Measurements from ENCODE around the gene MCF2L2. TPM values are rescaled to one million over a fixed set of nuclear protein-coding genes. Genes with fewer than 3 reads are reported as not detected.

Gene MCF2L2
- total RNA-seq, 1 donor from 2014 or later = 2.0 TPM

- intact Hi-C loops (cut with DNase I) = loop anchor here (5.0 kb wide), 1 partner anchor 1051 kb away; no protein-coding TSS in a partner anchor
Measured at GRCh38 chr3:183437666-183438564, 9.5 kb upstream of the MCF2L2 start.

DNA sequence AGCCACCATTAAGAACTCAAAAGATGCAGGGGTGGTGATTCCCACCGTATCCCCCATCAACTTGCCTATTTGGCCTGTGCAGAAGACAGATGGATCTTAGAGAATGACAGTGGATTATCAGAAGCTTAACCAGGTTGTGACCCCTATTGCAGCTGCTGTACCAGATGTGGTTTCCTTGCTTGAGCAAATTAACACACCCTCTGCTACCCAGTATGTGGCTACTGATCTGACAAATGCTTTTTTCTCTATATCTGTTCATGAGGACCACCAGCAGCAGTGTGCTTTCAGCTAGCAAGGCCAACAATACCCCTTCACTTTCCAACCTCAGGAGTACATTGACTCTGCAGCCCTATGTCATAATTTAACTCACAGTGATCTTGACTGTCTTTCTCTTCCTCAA, 8.6 kb upstream of the MCF2L2 start:
- H3K4me1 ChIP-seq = no peaks in the 10 kb centered on the region
- H3K27ac ChIP-seq = no peak overlapping the region
- H3K36me3 ChIP-seq = no peaks in the 10 kb centered on the region
- DNase-seq (ENCODE audit: extremely low spot score in 2 of 2) = no peak
- H3K4me3 ChIP-seq = no peak overlapping the region
- TF ChIP-seq POLR2AphosphoS5 (IDR thresholded peaks at IDR 0.05; ENCODE audit: insufficient read depth in 1 of 2, low read depth in 1 of 2) = no peak
- TF ChIP-seq POLR2A (IDR thresholded peaks at IDR 0.05) = no peak
- TF ChIP-seq, protein P1, sequence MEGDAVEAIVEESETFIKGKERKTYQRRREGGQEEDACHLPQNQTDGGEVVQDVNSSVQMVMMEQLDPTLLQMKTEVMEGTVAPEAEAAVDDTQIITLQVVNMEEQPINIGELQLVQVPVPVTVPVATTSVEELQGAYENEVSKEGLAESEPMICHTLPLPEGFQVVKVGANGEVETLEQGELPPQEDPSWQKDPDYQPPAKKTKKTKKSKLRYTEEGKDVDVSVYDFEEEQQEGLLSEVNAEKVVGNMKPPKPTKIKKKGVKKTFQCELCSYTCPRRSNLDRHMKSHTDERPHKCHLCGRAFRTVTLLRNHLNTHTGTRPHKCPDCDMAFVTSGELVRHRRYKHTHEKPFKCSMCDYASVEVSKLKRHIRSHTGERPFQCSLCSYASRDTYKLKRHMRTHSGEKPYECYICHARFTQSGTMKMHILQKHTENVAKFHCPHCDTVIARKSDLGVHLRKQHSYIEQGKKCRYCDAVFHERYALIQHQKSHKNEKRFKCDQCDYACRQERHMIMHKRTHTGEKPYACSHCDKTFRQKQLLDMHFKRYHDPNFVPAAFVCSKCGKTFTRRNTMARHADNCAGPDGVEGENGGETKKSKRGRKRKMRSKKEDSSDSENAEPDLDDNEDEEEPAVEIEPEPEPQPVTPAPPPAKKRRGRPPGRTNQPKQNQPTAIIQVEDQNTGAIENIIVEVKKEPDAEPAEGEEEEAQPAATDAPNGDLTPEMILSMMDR (IDR thresholded peaks at IDR 0.05) = no peak
- no peaks in the 10 kb centered on the region for H3K9me3 ChIP-seq
- no peaks in the 10 kb centered on the region for H3K27me3 ChIP-seq
- intact Hi-C loops (cut with DNase I) = loop anchor here (5.0 kb wide), 1 partner anchor 1050 kb away; no protein-coding TSS in a partner anchor

More at GRCh38 chr3:183437666-183438564, 9.5 kb upstream of the MCF2L2 start:
- Histone ChIP-seq H3K4me3 (no peak overlapping the region), H3K4me1 (no peaks in the 10 kb centered on the region), H3K9me3 (no peaks in the 10 kb centered on the region), H3K36me3 (no peaks in the 10 kb centered on the region), H3K27ac (no peak overlapping the region), H3K27me3 (no peaks in the 10 kb centered on the region)
- TF ChIP-seq, protein P1 (IDR thresholded peaks at IDR 0.05) = no peak
- no peak for DNase-seq (ENCODE audit: extremely low spot score in 2 of 2)

GRCh38 chr3:183435661-183436060, 7.2 kb upstream of the MCF2L2 start:
- no peaks in the 10 kb centered on the region for H3K36me3 ChIP-seq
- H3K27ac ChIP-seq = no peak overlapping the region
- intact Hi-C loops (cut with DNase I) = loop anchor here (5.0 kb wide), 1 partner anchor 1048 kb away; no protein-coding TSS in a partner anchor
- H3K4me1 ChIP-seq = no peaks in the 10 kb centered on the region
- H3K4me3 ChIP-seq = no peak overlapping the region
- no peaks in the 10 kb centered on the region for H3K27me3 ChIP-seq
- TF ChIP-seq, protein P1 (IDR thresholded peaks at IDR 0.05) = no peak
- TF ChIP-seq POLR2A (IDR thresholded peaks at IDR 0.05) (no peak), POLR2AphosphoS5 (IDR thresholded peaks at IDR 0.05; ENCODE audit: insufficient read depth in 1 of 2, low read depth in 1 of 2) (no peak)
- no peak for DNase-seq (ENCODE audit: extremely low spot score in 2 of 2)
- H3K9me3 ChIP-seq = no peaks in the 10 kb centered on the region

DNA sequence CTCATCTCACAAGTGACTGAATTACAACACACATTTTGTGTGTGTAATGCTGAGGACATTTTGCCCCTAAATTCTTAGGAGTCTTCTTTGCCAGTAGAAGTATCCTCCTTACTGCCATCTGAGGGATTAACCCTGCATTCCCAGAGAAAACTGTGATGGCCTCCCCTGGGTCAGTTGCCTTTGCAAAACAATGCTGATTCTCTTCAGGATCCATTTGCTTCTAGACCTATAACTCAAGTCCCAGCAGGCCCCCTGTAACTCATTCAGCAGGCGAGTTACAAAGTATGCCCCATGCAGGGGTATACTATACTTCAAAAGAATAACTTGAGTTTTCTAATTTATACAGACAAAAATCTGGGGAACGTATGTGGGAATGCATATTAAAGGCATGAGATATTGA, 6.6 kb upstream of the MCF2L2 start:
- no peaks in the 10 kb centered on the region for H3K27me3 ChIP-seq
- no peak overlapping the region for H3K27ac ChIP-seq
- H3K4me3 ChIP-seq = no peak overlapping the region
- no peak for TF ChIP-seq POLR2A (IDR thresholded peaks at IDR 0.05)
- TF ChIP-seq POLR2AphosphoS5 (IDR thresholded peaks at IDR 0.05; ENCODE audit: insufficient read depth in 1 of 2, low read depth in 1 of 2) = no peak
- TF ChIP-seq, protein P1 (IDR thresholded peaks at IDR 0.05) = no peak
- no peaks in the 10 kb centered on the region for H3K36me3 ChIP-seq
- intact Hi-C loops (cut with DNase I) = loop anchor here (5.0 kb wide), 1 partner anchor 1048 kb away; no protein-coding TSS in a partner anchor
- no peaks in the 10 kb centered on the region for H3K9me3 ChIP-seq
- no peaks in the 10 kb centered on the region for H3K4me1 ChIP-seq
- no peak for DNase-seq (ENCODE audit: extremely low spot score in 2 of 2)

DNA sequence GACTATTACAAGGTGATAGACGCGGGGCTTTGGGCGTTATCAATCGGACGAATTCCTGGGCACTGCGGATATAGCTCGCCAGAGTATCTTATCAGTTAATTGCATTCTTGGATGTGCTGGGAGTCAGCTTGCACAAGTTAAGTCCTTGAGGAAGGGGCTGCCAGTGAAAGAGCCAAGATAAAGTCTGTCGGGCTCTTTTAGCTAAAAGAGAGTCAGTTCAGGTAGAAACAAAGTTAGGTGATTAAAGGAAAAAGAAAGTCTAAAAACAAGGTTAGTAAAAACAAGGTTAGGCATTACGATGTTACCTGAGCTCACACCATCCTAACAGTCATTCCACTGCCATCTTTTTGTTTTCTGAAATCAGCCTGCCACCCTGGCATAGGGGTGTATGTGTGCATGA, 6.1 kb upstream of the MCF2L2 start:
- H3K4me1 ChIP-seq = no peaks in the 10 kb centered on the region
- no peak for DNase-seq (ENCODE audit: extremely low spot score in 2 of 2)
- no peaks in the 10 kb centered on the region for H3K9me3 ChIP-seq
- H3K4me3 ChIP-seq = no peak overlapping the region
- no peak overlapping the region for H3K27ac ChIP-seq
- no peaks in the 10 kb centered on the region for H3K27me3 ChIP-seq
- TF ChIP-seq POLR2AphosphoS5 (IDR thresholded peaks at IDR 0.05; ENCODE audit: insufficient read depth in 1 of 2, low read depth in 1 of 2) (no peak), POLR2A (IDR thresholded peaks at IDR 0.05) (no peak)
- TF ChIP-seq, protein P1 (IDR thresholded peaks at IDR 0.05) = no peak
- intact Hi-C loops (cut with DNase I) = no loop called here
- no peaks in the 10 kb centered on the region for H3K36me3 ChIP-seq

Data from vagina (tissue), 2 donors.